Right lobe of liver (tissue), 4 donors: ENCODE data around the gene PLIN3.
"Not testable (repeated sequence)": the region's sequence is repeated elsewhere in the genome, so short reads cannot be mapped to it uniquely, and the experiment has no call there.

Experiments used
- POLR2A ChIP-seq: fragments of 450-650 bp; IDR thresholded peaks from one replicate; pipeline ENCODE4 v1.6.1; 2017; ENCODE audit warnings: antibody characterized with exemption, mild to moderate bottlenecking
- TF ChIP-seq, protein P1 (sequence below), 4 donors: fragments of 200-600 bp in 3 of 4; fragments of 450-650 bp in 1 of 4; IDR thresholded peaks; one replicate each; pipeline versions ENCODE4 v1.5.1 to v1.8.0; 2016 to 2022; ENCODE audit warnings: antibody characterized with exemption in 4 of 4, mild to moderate bottlenecking in 2 of 4
- donor health status: DM: no; HTN: no; CAD: no.
- donor health status: DM: no; HTN: no; CAD: no.
- donor health status: DM: no; HTN: yes; CAD: no.

DNA sequence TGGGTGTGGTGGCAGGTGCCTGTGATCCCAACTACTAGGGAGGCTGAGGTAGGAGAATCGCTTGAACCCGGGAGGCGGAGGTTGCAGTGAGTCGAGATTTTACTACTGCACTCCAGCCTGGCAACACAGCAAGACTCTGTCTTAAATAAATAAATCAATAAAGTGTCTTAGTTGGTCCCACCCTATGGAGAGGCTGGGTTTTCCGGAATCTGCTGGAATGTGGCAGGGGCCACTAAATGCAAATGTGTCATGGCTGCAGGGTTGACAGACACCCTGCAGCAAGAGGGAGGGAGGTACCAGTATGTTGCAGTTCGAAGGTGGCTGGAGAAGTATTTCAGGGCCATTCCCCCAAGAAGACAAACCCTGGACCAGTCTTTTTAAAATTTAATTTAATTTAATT is 17.5 kb upstream of the PLIN3 start:
- TF ChIP-seq, protein P1, sequence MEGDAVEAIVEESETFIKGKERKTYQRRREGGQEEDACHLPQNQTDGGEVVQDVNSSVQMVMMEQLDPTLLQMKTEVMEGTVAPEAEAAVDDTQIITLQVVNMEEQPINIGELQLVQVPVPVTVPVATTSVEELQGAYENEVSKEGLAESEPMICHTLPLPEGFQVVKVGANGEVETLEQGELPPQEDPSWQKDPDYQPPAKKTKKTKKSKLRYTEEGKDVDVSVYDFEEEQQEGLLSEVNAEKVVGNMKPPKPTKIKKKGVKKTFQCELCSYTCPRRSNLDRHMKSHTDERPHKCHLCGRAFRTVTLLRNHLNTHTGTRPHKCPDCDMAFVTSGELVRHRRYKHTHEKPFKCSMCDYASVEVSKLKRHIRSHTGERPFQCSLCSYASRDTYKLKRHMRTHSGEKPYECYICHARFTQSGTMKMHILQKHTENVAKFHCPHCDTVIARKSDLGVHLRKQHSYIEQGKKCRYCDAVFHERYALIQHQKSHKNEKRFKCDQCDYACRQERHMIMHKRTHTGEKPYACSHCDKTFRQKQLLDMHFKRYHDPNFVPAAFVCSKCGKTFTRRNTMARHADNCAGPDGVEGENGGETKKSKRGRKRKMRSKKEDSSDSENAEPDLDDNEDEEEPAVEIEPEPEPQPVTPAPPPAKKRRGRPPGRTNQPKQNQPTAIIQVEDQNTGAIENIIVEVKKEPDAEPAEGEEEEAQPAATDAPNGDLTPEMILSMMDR (IDR thresholded peaks at IDR 0.05) = not testable (repeated sequence)
- TF ChIP-seq POLR2A = not testable (repeated sequence)
